HepG2 (cell line): ENCODE data around the gene SLC34A2. TPM values are rescaled to one million over a fixed set of nuclear protein-coding genes. Genes with fewer than 3 reads are reported as not detected.

Source experiments
- ATAC-seq: fragments of 200-7000 bp; cut with Tn5 transposase; 3 replicates; pipeline ENCODE4 v1.9.1; 2020; ENCODE audit warnings: mild to moderate bottlenecking, moderate library complexity
- BruUV-seq: library from RNA; stranded (reverse); fragments of 400-500 nt; replicated peaks from 2 replicates; lab custom pipeline; 2021; lab: Mats Ljungman, UMichigan
- CTCF ChIA-PET: fragments of 300-600 bp; formaldehyde crosslinking; extraction: SDS; loops from one replicate; lab custom pipeline; 2021; ENCODE audit warnings: low total read pairs, inconsistent platforms, low intra/inter-chr PET ratio; lab: Yijun Ruan, JAX
- POLR2A ChIA-PET: fragments of 350-600 bp; sonication (Branson Sonifier 250); formaldehyde crosslinking; loops from one replicate; lab custom pipeline; 2020; ENCODE audit warnings: antibody characterized with exemption, inconsistent platforms; lab: Yijun Ruan, JAX
- DNase-seq: peaks from one replicate; pipeline ENCODE4 v3.0.0-alpha.2; 2015; ENCODE audit warnings: low spot score
- FAIRE-seq: peaks from 3 replicates; lab custom pipeline; 2011; peaks lifted over from hg19 to GRCh38; lab: Jason Lieb, UNC
- H2AFZ ChIP-seq: one replicate; pipeline ENCODE4 v1.6.1; 2011; ENCODE audit warnings: low read length, inconsistent platforms
- H3K27ac ChIP-seq: fragments of 300-600 bp; 3 replicates; pipeline ENCODE4 v1.8.0; 2011; ENCODE audit warnings: mixed run types, mild to moderate bottlenecking, mixed read lengths, low read length, inconsistent platforms; ENCODE audit not compliant: insufficient read depth; ENCODE audit errors: extremely low read length
- H3K27me3 ChIP-seq, 2 experiments: fragments of 200-600 bp in 1 of 2; 2 replicates in 1 of 2; 3 replicates in 1 of 2; pipeline versions ENCODE4 v1.6.0 to v1.8.0; 2011; ENCODE audit warnings: low read length in 2 of 2, mild to moderate bottlenecking in 2 of 2, moderate library complexity in 2 of 2, inconsistent platforms in 1 of 2; ENCODE audit not compliant: insufficient read depth in 2 of 2, control insufficient read depth in 1 of 2
- H3K36me3 ChIP-seq, 2 experiments: fragments of 200-600 bp in 1 of 2; replicated peaks in 1 of 2; 2 replicates in 1 of 2; 3 replicates in 1 of 2; pipeline versions ENCODE4 v1.5.1 to v1.8.0; 2011; ENCODE audit warnings: low read length in 2 of 2, inconsistent platforms in 1 of 2; ENCODE audit not compliant: insufficient read depth in 2 of 2, control insufficient read depth in 1 of 2
- H3K4me1 ChIP-seq: 2 replicates; pipeline ENCODE4 v1.5.1; 2012; ENCODE audit warnings: low read length, inconsistent platforms; ENCODE audit not compliant: insufficient read depth
- H3K4me2 ChIP-seq: 2 replicates; pipeline ENCODE4 v1.6.0; 2011; ENCODE audit warnings: low read depth, low read length, inconsistent platforms
- H3K4me3 ChIP-seq, 3 experiments: fragments of 200-600 bp in 1 of 3; sonication (generic), shearing (Covaris generic) in 1 of 3; replicated peaks in 1 of 3; 2 replicates each; pipeline ENCODE4 v1.5.1; 2011 to 2016; ENCODE audit warnings: low read length in 3 of 3, inconsistent platforms in 2 of 3, low read depth in 2 of 3, mild to moderate bottlenecking in 2 of 3, control low read depth in 1 of 3, mixed read lengths in 1 of 3; ENCODE audit not compliant: insufficient read depth in 1 of 3
- H3K79me2 ChIP-seq: one replicate; pipeline ENCODE4 v1.6.1; 2011; ENCODE audit warnings: low read length, inconsistent platforms; ENCODE audit not compliant: insufficient read depth
- H3K9ac ChIP-seq: 2 replicates; pipeline ENCODE4 v1.6.0; 2011; ENCODE audit warnings: mild to moderate bottlenecking, low read depth, low read length, inconsistent platforms; ENCODE audit not compliant: insufficient read depth
- H3K9me3 ChIP-seq: 2 replicates; pipeline ENCODE4 v1.5.1; 2012; ENCODE audit warnings: mild to moderate bottlenecking, low read length
- H4K20me1 ChIP-seq: 2 replicates; pipeline ENCODE4 v1.6.0; 2011; ENCODE audit warnings: inconsistent platforms, mild to moderate bottlenecking, low read length, moderate library complexity; ENCODE audit not compliant: insufficient read depth
- PAWR ChIP-seq: sonication (generic); formaldehyde crosslinking; IDR thresholded peaks from 2 replicates; pipeline ENCODE4 v1.4.0; 2020; ENCODE audit warnings: missing genetic modification reagents, mild to moderate bottlenecking, borderline replicate concordance
- SP4 ChIP-seq: sonication (generic); formaldehyde crosslinking; IDR thresholded peaks from 2 replicates; pipeline ENCODE4 v1.8.1; 2023; ENCODE audit warnings: mild to moderate bottlenecking, missing genetic modification reagents
- ZBTB42 ChIP-seq: sonication (generic); formaldehyde crosslinking; IDR thresholded peaks from 2 replicates; pipeline ENCODE4 v1.5.0; 2020; ENCODE audit warnings: mild to moderate bottlenecking, missing genetic modification reagents
- ZNF318 ChIP-seq: sonication (generic); formaldehyde crosslinking; IDR thresholded peaks from 2 replicates; pipeline ENCODE4 v1.4.0; 2020; ENCODE audit warnings: mild to moderate bottlenecking, missing genetic modification reagents
- ZNF614 ChIP-seq: IDR thresholded peaks from 2 replicates; pipeline ENCODE4 v1.6.1; 2018; ENCODE audit warnings: missing biosample characterization, missing genetic modification reagents, inconsistent platforms, borderline replicate concordance
- ZNF790 ChIP-seq: sonication (generic); formaldehyde crosslinking; IDR thresholded peaks from 2 replicates; pipeline ENCODE4 v1.8.0; 2022; ENCODE audit warnings: missing genetic modification reagents, mild to moderate bottlenecking, borderline replicate concordance
- WGBS: methylation state at CpG from one replicate; pipeline ENCODE4 v1.1.6; 2017; ENCODE audit warnings: low lambda C conversion rate; 5-methylcytosine and 5-hydroxymethylcytosine counted together
- in situ Hi-C: cut with HindIII; loops from 2 replicates; pipeline ENCODE4 v1.10.0; 2017; ENCODE audit warnings: low pct_unique_long_range_greater_than_20kb; ENCODE audit not compliant: extremely low pct_ligation_motif_present
- intact Hi-C: fragments of 100-400 bp; cut with micrococcal nuclease; formaldehyde crosslinking; loops from one replicate; pipeline ENCODE4 v1.10.0; 2022; ENCODE audit not compliant: unreplicated experiment
- polyA plus RNA-seq, 8 experiments: library from polyadenylated mRNA; depleted of rRNA in 3 of 8; stranded (reverse) in 7 of 8; unstranded in 1 of 8; fragments of >200 nt; fragmentation: Illumina TruSeq in 4 of 8; extraction: Trizol in 4 of 8; gene quantifications; 2 replicates each; pipeline versions ENCODE4 v1.2.1 to v1.2.3, GENCODE V29; 2011 to 2016; ENCODE audit warnings: low read depth in 4 of 8, missing spikeins in 1 of 8, mixed read lengths in 1 of 8; ENCODE audit not compliant: insufficient read depth in 1 of 8
- total RNA-seq, 5 experiments: library from RNA; depleted of rRNA; stranded (reverse); fragments of >200 nt; fragmentation: Illumina TruSeq; extraction: Trizol; gene quantifications; 2 replicates each; pipeline ENCODE4 v1.2.3, GENCODE V29; 2016; ENCODE audit warnings: low read depth in 1 of 5

The SLC34A2 gene
- total and polyA plus RNA-seq, 2 of the 13 experiments (the other 11 are each of a cell fraction or from before 2014, with no cell fraction given) = not detected

GRCh38 chr4:25637581-25638220 is 17.9 kb upstream of the SLC34A2 start (continued):
- no peak for TF ChIP-seq ZNF318
- TF ChIP-seq SP4 = no peak
- TF ChIP-seq ZNF614 (CRISPR knock-in tag) = no peak

GRCh38 chr4:25638221-25638601 is 17.4 kb upstream of the SLC34A2 start:
- BruUV-seq = no TSS peak
- TF ChIP-seq ZNF790 (CRISPR knock-in tag) (no peak), ZBTB42 (CRISPR knock-in tag) (no peak), PAWR (CRISPR knock-in tag) (no peak)

More at GRCh38 chr4:25638221-25638601, 17.4 kb upstream of the SLC34A2 start:
- DNase-seq (no peak), ATAC-seq (no peak), FAIRE-seq (no peak)
- CTCF ChIA-PET = no interaction called here
- Histone ChIP-seq H3K4me1 (no peaks in the 10 kb centered on the region), H3K4me2 (no peak overlapping the region), H3K27ac (no peak overlapping the region), H2AFZ (no peak overlapping the region), H3K79me2 (no peaks in the 10 kb centered on the region), H3K36me3 (no peaks in the 10 kb centered on the region), H4K20me1 (no peaks in the 10 kb centered on the region), H3K9me3 (no peaks in the 10 kb centered on the region), H3K4me3 (no peak overlapping the region), H3K9ac (no peak overlapping the region), H3K27me3 (no peaks in the 10 kb centered on the region)
- intact Hi-C loops = no loop called here
- in situ Hi-C loops = no loop called here
- POLR2A ChIA-PET = no interaction called here
- WGBS = 11% methylated on average over 4 of the region's 4 CpGs
